Keratinocyte (primary cell): ENCODE results near the gene GPR42. TPM values are rescaled to one million over a fixed set of nuclear protein-coding genes. Genes with fewer than 3 reads are reported as not detected.

Source experiments
- DNase-seq: peaks from one replicate; pipeline ENCODE4 v3.0.0-alpha.2; 2011; ENCODE audit warnings: low read depth, missing footprints, low spot score
- FAIRE-seq: peaks from 2 replicates; lab custom pipeline; 2011; peaks lifted over from hg19 to GRCh38; lab: Jason Lieb, UNC
- H2AFZ ChIP-seq: 2 replicates; pipeline ENCODE4 v1.6.0; 2012; ENCODE audit warnings: low read length, control low read depth, inconsistent platforms; ENCODE audit not compliant: control insufficient read depth
- H3K27ac ChIP-seq: 2 replicates; pipeline ENCODE4 v1.5.1; 2011; ENCODE audit warnings: low read length; ENCODE audit not compliant: control insufficient read depth, insufficient read depth
- H3K27me3 ChIP-seq: 3 replicates; pipeline ENCODE4 v1.6.0; 2011; ENCODE audit warnings: low read length; ENCODE audit not compliant: control insufficient read depth, insufficient read depth; ENCODE audit errors: extremely low read depth
- H3K36me3 ChIP-seq, 2 experiments: 2 replicates in 1 of 2; 3 replicates in 1 of 2; pipeline ENCODE4 v1.5.1; 2011; ENCODE audit warnings: low read length in 2 of 2, mild to moderate bottlenecking in 1 of 2; ENCODE audit not compliant: control insufficient read depth in 2 of 2, insufficient read depth in 2 of 2; ENCODE audit errors: extremely low read depth in 1 of 2
- H3K4me1 ChIP-seq: 3 replicates; pipeline ENCODE4 v1.5.1; 2011; ENCODE audit warnings: low read length; ENCODE audit not compliant: control insufficient read depth, insufficient read depth; ENCODE audit errors: extremely low read depth
- H3K4me2 ChIP-seq: 3 replicates; pipeline ENCODE4 v1.6.0; 2011; ENCODE audit warnings: low read depth, low read length; ENCODE audit not compliant: control insufficient read depth, insufficient read depth; ENCODE audit errors: extremely low read depth
- H3K4me3 ChIP-seq, 3 experiments: fragments of 200-600 bp in 1 of 3; sonication (generic) in 1 of 3; 2 replicates in 2 of 3; 3 replicates in 1 of 3; pipeline ENCODE4 v1.5.1; 2011 to 2016; ENCODE audit warnings: low read length in 3 of 3, mild to moderate bottlenecking in 3 of 3, control low read depth in 2 of 3, inconsistent platforms in 1 of 3, low read depth in 1 of 3, mixed read lengths in 1 of 3, mixed run types in 1 of 3, moderate library complexity in 1 of 3; ENCODE audit not compliant: control insufficient read depth in 2 of 3, insufficient read depth in 2 of 3; ENCODE audit errors: extremely low read depth in 1 of 3
- H3K79me2 ChIP-seq: 2 replicates; pipeline ENCODE4 v1.6.0; 2012; ENCODE audit warnings: low read length; ENCODE audit not compliant: control insufficient read depth, insufficient read depth
- H3K9ac ChIP-seq: 3 replicates; pipeline ENCODE4 v1.6.0; 2011; ENCODE audit warnings: low read length; ENCODE audit not compliant: control insufficient read depth, insufficient read depth; ENCODE audit errors: extremely low read depth
- H3K9me1 ChIP-seq: 3 replicates; pipeline ENCODE4 v1.6.0; 2011; ENCODE audit warnings: low read length; ENCODE audit not compliant: control insufficient read depth, insufficient read depth; ENCODE audit errors: extremely low read depth
- H3K9me3 ChIP-seq: 2 replicates; pipeline ENCODE4 v1.5.1; 2012; ENCODE audit warnings: low read depth, low read length; ENCODE audit not compliant: control insufficient read depth
- H4K20me1 ChIP-seq: 3 replicates; pipeline ENCODE4 v1.6.0; 2011; ENCODE audit warnings: low read length; ENCODE audit not compliant: control insufficient read depth, insufficient read depth; ENCODE audit errors: extremely low read depth
- EZH2 ChIP-seq: IDR thresholded peaks from one replicate; pipeline ENCODE4 v1.6.1; 2012; ENCODE audit warnings: inconsistent platforms, mild to moderate bottlenecking, low read length, moderate library complexity
- dilution Hi-C: fragments of 300-500 bp; cut with MboI; formaldehyde crosslinking; loops from one replicate; pipeline ENCODE4 v1.7.0; 2020; ENCODE audit warnings: low sequenced_read_pairs; ENCODE audit not compliant: extremely low pct_ligation_motif_present
- polyA plus RNA-seq, 5 experiments: library from polyadenylated mRNA; depleted of rRNA in 3 of 5; stranded (reverse) in 3 of 5; stranded (forward) in 1 of 5; unstranded in 1 of 5; fragments of >200 nt; gene quantifications; 1 replicate in 1 of 5; 2 replicates in 3 of 5; 3 replicates in 1 of 5; pipeline versions ENCODE4 v1.2.1 to v1.2.3, GENCODE V29; 2011 to 2012; ENCODE audit warnings: missing spikeins in 2 of 5, low read depth in 1 of 5, low replicate concordance in 1 of 5
- TF ChIP-seq, protein P1 (sequence below), 3 experiments: IDR thresholded peaks in 1 of 3; conservative IDR thresholded peaks in 1 of 3; optimal IDR thresholded peaks in 1 of 3; 2 replicates in 2 of 3; 3 replicates in 1 of 3; pipeline versions ENCODE3 to v1.5.1; 2011; ENCODE audit warnings: low read length in 3 of 3, mild to moderate bottlenecking in 3 of 3, moderate library complexity in 2 of 3, control low read depth in 1 of 3, inconsistent platforms in 1 of 3; ENCODE audit not compliant: insufficient read depth in 2 of 3; ENCODE audit errors: extremely low read depth in 1 of 3

GPR42 gene
- polyA plus RNA-seq, 1 donor (not counting 4 experiments of a cell fraction or from before 2014, with no cell fraction given), result not detected

DNA sequence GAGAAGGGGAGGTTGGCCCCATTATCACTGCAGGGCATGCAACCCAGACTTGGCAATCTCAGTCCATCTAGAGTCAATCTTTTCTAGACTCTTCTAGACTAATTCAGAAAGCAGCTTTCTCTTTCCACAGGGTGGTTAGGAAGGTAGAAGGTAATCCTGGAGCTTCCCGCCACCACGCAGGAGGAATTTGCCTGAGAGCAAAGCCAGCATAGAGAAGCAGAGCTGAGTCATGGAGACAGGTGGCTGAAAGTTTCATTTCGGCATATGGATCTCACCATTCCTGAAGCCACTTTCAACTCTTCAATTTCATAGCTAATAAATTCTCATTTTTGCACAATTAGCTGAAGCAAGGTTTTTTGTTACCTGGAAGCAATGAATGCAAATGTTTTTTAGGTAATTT lies 48.2 kb downstream of the GPR42 start:
- H3K4me1 ChIP-seq, result no peaks in the 10 kb centered on the region
- H3K9me3 ChIP-seq, result no peaks in the 10 kb centered on the region
- no peak overlapping the region for H3K4me2 ChIP-seq
- FAIRE-seq (no peak), DNase-seq (no peak)
- no peak overlapping the region for H3K9ac ChIP-seq
- H3K4me3 ChIP-seq, result no peak overlapping the region
- H3K27me3 ChIP-seq, result peaks cover 13% of the 10 kb centered on the region
- no peaks in the 10 kb centered on the region for H4K20me1 ChIP-seq
- dilution Hi-C loops, result no loop called here
- TF ChIP-seq, protein P1, sequence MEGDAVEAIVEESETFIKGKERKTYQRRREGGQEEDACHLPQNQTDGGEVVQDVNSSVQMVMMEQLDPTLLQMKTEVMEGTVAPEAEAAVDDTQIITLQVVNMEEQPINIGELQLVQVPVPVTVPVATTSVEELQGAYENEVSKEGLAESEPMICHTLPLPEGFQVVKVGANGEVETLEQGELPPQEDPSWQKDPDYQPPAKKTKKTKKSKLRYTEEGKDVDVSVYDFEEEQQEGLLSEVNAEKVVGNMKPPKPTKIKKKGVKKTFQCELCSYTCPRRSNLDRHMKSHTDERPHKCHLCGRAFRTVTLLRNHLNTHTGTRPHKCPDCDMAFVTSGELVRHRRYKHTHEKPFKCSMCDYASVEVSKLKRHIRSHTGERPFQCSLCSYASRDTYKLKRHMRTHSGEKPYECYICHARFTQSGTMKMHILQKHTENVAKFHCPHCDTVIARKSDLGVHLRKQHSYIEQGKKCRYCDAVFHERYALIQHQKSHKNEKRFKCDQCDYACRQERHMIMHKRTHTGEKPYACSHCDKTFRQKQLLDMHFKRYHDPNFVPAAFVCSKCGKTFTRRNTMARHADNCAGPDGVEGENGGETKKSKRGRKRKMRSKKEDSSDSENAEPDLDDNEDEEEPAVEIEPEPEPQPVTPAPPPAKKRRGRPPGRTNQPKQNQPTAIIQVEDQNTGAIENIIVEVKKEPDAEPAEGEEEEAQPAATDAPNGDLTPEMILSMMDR (optimal IDR thresholded peaks at IDR 0.05 in 1 of 3, IDR thresholded peaks at IDR 0.05 in 1 of 3, conservative IDR thresholded peaks at IDR 0.05 in 1 of 3; ENCODE audit: extremely low read depth in 1 of 3, insufficient read depth in 2 of 3, low read length in 3 of 3), result no peak
- TF ChIP-seq EZH2, result no peak
- H3K9me1 ChIP-seq, result no peaks in the 10 kb centered on the region
- no peak overlapping the region for H2AFZ ChIP-seq
- H3K36me3 ChIP-seq, result no peaks in the 10 kb centered on the region
- H3K79me2 ChIP-seq, result no peaks in the 10 kb centered on the region
- no peak overlapping the region for H3K27ac ChIP-seq

DNA sequence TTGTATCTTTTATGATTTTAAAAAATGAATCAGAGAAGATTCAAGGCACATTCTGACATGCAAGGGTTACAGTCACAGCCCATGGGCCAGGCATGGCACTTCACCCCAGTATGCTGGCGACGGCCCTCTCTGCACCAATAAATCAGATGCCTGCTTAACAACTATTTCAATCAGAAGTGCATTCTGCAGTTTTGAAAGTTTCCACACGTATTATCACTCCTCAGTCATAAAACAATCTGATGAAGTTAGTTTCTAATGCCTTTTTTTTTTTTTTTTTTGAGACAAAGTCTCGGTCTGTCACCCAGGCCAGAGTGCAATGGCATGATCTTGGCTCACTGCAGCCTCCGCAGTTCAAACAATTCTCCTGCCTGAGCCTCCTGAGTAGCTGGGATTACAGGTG lies 48.9 kb downstream of the GPR42 start:
- DNase-seq (no peak), FAIRE-seq (no peak)
- H3K9me1 ChIP-seq, result no peaks in the 10 kb centered on the region
- dilution Hi-C loops, result no loop called here
- H3K27me3 ChIP-seq, result peaks cover 13% of the 10 kb centered on the region
- no peaks in the 10 kb centered on the region for H3K36me3 ChIP-seq
- no peaks in the 10 kb centered on the region for H3K4me1 ChIP-seq
- H3K79me2 ChIP-seq, result no peaks in the 10 kb centered on the region
- H3K4me3 ChIP-seq, result no peak overlapping the region
- H3K4me2 ChIP-seq, result no peak overlapping the region
- no peak overlapping the region for H2AFZ ChIP-seq
- H3K27ac ChIP-seq, result no peak overlapping the region
- no peaks in the 10 kb centered on the region for H3K9me3 ChIP-seq
- H4K20me1 ChIP-seq, result no peaks in the 10 kb centered on the region
- no peak overlapping the region for H3K9ac ChIP-seq
- no peak for TF ChIP-seq EZH2
- TF ChIP-seq, protein P1 (optimal IDR thresholded peaks at IDR 0.05 in 1 of 3, IDR thresholded peaks at IDR 0.05 in 1 of 3, conservative IDR thresholded peaks at IDR 0.05 in 1 of 3; ENCODE audit: extremely low read depth in 1 of 3, insufficient read depth in 2 of 3, low read length in 3 of 3), result no peak
